Activated T-cell treated with anti-CD3 and anti-CD28 coated beads, Interleukin-2, amount 50 U/mL, for 24 hours (primary cell): ENCODE results near the gene QPCT.
A peak's percentile ranks its signal among the peaks of the same experiment; 100 is the strongest.
"Not testable (repeated sequence)": the region's sequence is repeated elsewhere in the genome, so short reads cannot be mapped to it uniquely, and the experiment has no call there.

Source experiments
- DNase-seq: peaks from one replicate; pipeline ENCODE4 v3.0.0-alpha.2; 2020
- H3K27ac Mint-ChIP-seq: 2 replicates; pipeline ENCODE4 v1.8.0; 2020; ENCODE audit warnings: mild to moderate bottlenecking, mixed read lengths
- H3K27me3 Mint-ChIP-seq: 2 replicates; pipeline ENCODE4 v1.8.0; 2020; ENCODE audit warnings: mixed read lengths
- H3K36me3 Mint-ChIP-seq: 2 replicates; pipeline ENCODE4 v1.8.0; 2020; ENCODE audit warnings: low read depth, mixed read lengths
- H3K4me1 Mint-ChIP-seq: 2 replicates; pipeline ENCODE4 v1.8.0; 2020; ENCODE audit warnings: low read depth, mixed read lengths
- H3K4me3 Mint-ChIP-seq: 2 replicates; pipeline ENCODE4 v1.8.0; 2020; ENCODE audit warnings: mild to moderate bottlenecking, moderate library complexity, mixed read lengths
- H3K9me3 Mint-ChIP-seq: 2 replicates; pipeline ENCODE4 v1.8.0; 2020; ENCODE audit warnings: mixed read lengths

QPCT gene

GRCh38 chr2:37400041-37400440, 55.6 kb downstream of the QPCT start:
- H3K27me3 Mint-ChIP-seq = no peaks in the 10 kb centered on the region
- no peak overlapping the region for H3K27ac Mint-ChIP-seq
- H3K4me1 Mint-ChIP-seq = peaks cover 6% of the 10 kb centered on the region
- no peaks in the 10 kb centered on the region for H3K36me3 Mint-ChIP-seq
- no peak for DNase-seq
- H3K4me3 Mint-ChIP-seq = no peak overlapping the region
- H3K9me3 Mint-ChIP-seq = peaks cover 6% of the 10 kb centered on the region

GRCh38 chr2:37402636-37403035, 58.2 kb downstream of the QPCT start:
- Mint-ChIP-seq H3K4me3 (no peak overlapping the region), H3K9me3 (peaks cover 6% of the 10 kb centered on the region), H3K36me3 (no peaks in the 10 kb centered on the region), H3K4me1 (no peaks in the 10 kb centered on the region), H3K27me3 (no peaks in the 10 kb centered on the region), H3K27ac (no peak overlapping the region)
- no peak for DNase-seq

- Mint-ChIP-seq H3K36me3 (no peaks in the 10 kb centered on the region), H3K4me1 (no peaks in the 10 kb centered on the region), H3K4me3 (no peak overlapping the region), H3K27me3 (no peaks in the 10 kb centered on the region), H3K9me3 (peaks cover 6% of the 10 kb centered on the region), H3K27ac (no peak overlapping the region)
- no peak for DNase-seq
These were observed 61.4 kb downstream of the QPCT start for GRCh38 chr2:37405781-37406180.

GRCh38 chr2:37412231-37412630, 67.8 kb downstream of the QPCT start:
- no peaks in the 10 kb centered on the region for H3K9me3 Mint-ChIP-seq
- H3K4me3 Mint-ChIP-seq = no peak overlapping the region
- no peak for DNase-seq
- H3K36me3 Mint-ChIP-seq = no peaks in the 10 kb centered on the region
- no peaks in the 10 kb centered on the region for H3K27me3 Mint-ChIP-seq
- peaks cover 17% of the 10 kb centered on the region for H3K4me1 Mint-ChIP-seq
- no peak overlapping the region for H3K27ac Mint-ChIP-seq

GRCh38 chr2:37413911-37414469, 69.6 kb downstream of the QPCT start:
- not testable (repeated sequence) for DNase-seq, H3K9me3 Mint-ChIP-seq, H3K4me3 Mint-ChIP-seq, H3K36me3 Mint-ChIP-seq, H3K27me3 Mint-ChIP-seq, H3K27ac Mint-ChIP-seq
- H3K4me1 Mint-ChIP-seq = peaks cover 17% of the 10 kb centered on the region

GRCh38 chr2:37414470-37414949, 70.1 kb downstream of the QPCT start:
- Mint-ChIP-seq H3K4me1 (peaks cover 17% of the 10 kb centered on the region), H3K4me3 (no peak overlapping the region), H3K36me3 (no peaks in the 10 kb centered on the region), H3K9me3 (no peaks in the 10 kb centered on the region), H3K27me3 (no peaks in the 10 kb centered on the region), H3K27ac (no peak overlapping the region)
- no peak for DNase-seq

GRCh38 chr2:37415128-37415820, 70.8 kb downstream of the QPCT start:
- DNase-seq = no peak
- Mint-ChIP-seq H3K36me3 (no peaks in the 10 kb centered on the region), H3K9me3 (no peaks in the 10 kb centered on the region), H3K4me3 (no peak overlapping the region), H3K27me3 (no peaks in the 10 kb centered on the region), H3K27ac (peak overlapping the region; percentile 22), H3K4me1 (peaks cover 17% of the 10 kb centered on the region)

GRCh38 chr2:37417321-37417720, 72.9 kb downstream of the QPCT start:
- DNase-seq = no peak
- no peaks in the 10 kb centered on the region for H3K27me3 Mint-ChIP-seq

GRCh38 chr2:37418956-37419355, 74.5 kb downstream of the QPCT start:
- Mint-ChIP-seq H3K4me1 (peaks cover 13% of the 10 kb centered on the region), H3K27ac (no peak overlapping the region), H3K27me3 (no peaks in the 10 kb centered on the region), H3K9me3 (no peaks in the 10 kb centered on the region), H3K4me3 (no peak overlapping the region), H3K36me3 (no peaks in the 10 kb centered on the region)
- DNase-seq = no peak

More at GRCh38 chr2:37417321-37417720, 72.9 kb downstream of the QPCT start:
- Mint-ChIP-seq H3K9me3 (no peaks in the 10 kb centered on the region), H3K36me3 (no peaks in the 10 kb centered on the region), H3K4me3 (no peak overlapping the region), H3K27ac (no peak overlapping the region), H3K4me1 (peaks cover 14% of the 10 kb centered on the region)

GRCh38 chr2:37421686-37422085, 77.3 kb downstream of the QPCT start:
- no peak overlapping the region for H3K4me3 Mint-ChIP-seq
- H3K27me3 Mint-ChIP-seq = no peaks in the 10 kb centered on the region
- no peaks in the 10 kb centered on the region for H3K36me3 Mint-ChIP-seq
- H3K4me1 Mint-ChIP-seq = no peaks in the 10 kb centered on the region
- H3K9me3 Mint-ChIP-seq = no peaks in the 10 kb centered on the region
- H3K27ac Mint-ChIP-seq = no peak overlapping the region
- no peak for DNase-seq

GRCh38 chr2:37422816-37423215, 78.4 kb downstream of the QPCT start:
- H3K4me3 Mint-ChIP-seq = no peak overlapping the region
- no peaks in the 10 kb centered on the region for H3K9me3 Mint-ChIP-seq
- no peaks in the 10 kb centered on the region for H3K4me1 Mint-ChIP-seq
- H3K27ac Mint-ChIP-seq = no peak overlapping the region
- no peak for DNase-seq
- H3K36me3 Mint-ChIP-seq = no peaks in the 10 kb centered on the region
- no peaks in the 10 kb centered on the region for H3K27me3 Mint-ChIP-seq
